K562 (cell line): ENCODE results near the gene SERPING1. TPM values are rescaled to one million over a fixed set of nuclear protein-coding genes. Genes with fewer than 3 reads are reported as not detected.

Experiments used
- CREM ChIP-seq: IDR thresholded peaks from 2 replicates; pipeline ENCODE4 v1.6.1; 2014; ENCODE audit warnings: antibody characterized with exemption, low read depth
- CSDE1 ChIP-seq, 2 experiments: fragments of 450-650 bp; IDR thresholded peaks; 2 replicates each; pipeline ENCODE4 v1.6.1; 2016; ENCODE audit warnings: mild to moderate bottlenecking in 1 of 2
- CTBP1 ChIP-seq: fragments of 450-650 bp; IDR thresholded peaks from 2 replicates; pipeline ENCODE4 v1.6.1; 2016; ENCODE audit warnings: borderline replicate concordance
- CTCF ChIP-seq, 3 experiments: IDR thresholded peaks in 2 of 3; conservative IDR thresholded peaks in 1 of 3; 2 replicates each; pipeline ENCODE4 v1.5.1; 2011 to 2012; ENCODE audit warnings: low read length in 3 of 3, mild to moderate bottlenecking in 3 of 3, control low read depth in 2 of 3, improper control_type of control experiment in 1 of 3, inconsistent platforms in 1 of 3, low read depth in 1 of 3, mixed read lengths in 1 of 3, moderate library complexity in 1 of 3; ENCODE audit not compliant: insufficient read depth in 2 of 3
- FOS ChIP-seq: IDR thresholded peaks from 3 replicates; pipeline ENCODE4 v1.6.1; 2011; ENCODE audit not compliant: insufficient read length; ENCODE audit errors: extremely low read depth
- FUS ChIP-seq: fragments of 200-400 bp; formaldehyde crosslinking; optimal IDR thresholded peaks from 2 replicates; pipeline ENCODE3; 2017; ENCODE audit warnings: low read depth, low read length
- MTA3 ChIP-seq: fragments of 450-650 bp; formaldehyde crosslinking; IDR thresholded peaks from 2 replicates; pipeline ENCODE4 v1.6.1; 2017; ENCODE audit warnings: mild to moderate bottlenecking, borderline replicate concordance
- PHB ChIP-seq: fragments of 250-450 bp; sonication (Bioruptor Pico); IDR thresholded peaks from 2 replicates; pipeline ENCODE4 v1.5.0; 2021
- POLR2AphosphoS2 ChIP-seq: IDR thresholded peaks from 2 replicates; pipeline ENCODE4 v1.6.1; 2012; ENCODE audit warnings: low read length, improper control_type of control experiment
- PRMT5 ChIP-seq: sonication (generic); formaldehyde crosslinking; IDR thresholded peaks from 2 replicates; pipeline ENCODE4 v1.5.0; 2020; ENCODE audit warnings: missing genetic modification reagents
- TBP ChIP-seq: optimal IDR thresholded peaks from 2 replicates; pipeline ENCODE3; 2011; ENCODE audit warnings: low read depth, low read length, improper control_type of control experiment
- ZBTB17 ChIP-seq: fragments of 450-650 bp; formaldehyde crosslinking; IDR thresholded peaks from 2 replicates; pipeline ENCODE4 v1.4.0; 2020; ENCODE audit warnings: mild to moderate bottlenecking
- ZFP30 ChIP-seq: fragments of 250-450 bp; sonication (Bioruptor Pico); IDR thresholded peaks from 2 replicates; pipeline ENCODE4 v1.8.0; 2022; ENCODE audit warnings: moderate library complexity, mild to moderate bottlenecking, inconsistent platforms, borderline replicate concordance
- ZKSCAN8 ChIP-seq: fragments of 200-800 bp; sonication (Bioruptor generic); IDR thresholded peaks from 2 replicates; pipeline ENCODE4 v1.6.1; 2016; ENCODE audit warnings: missing genetic modification characterization, missing compliant biosample characterization
- ZNF232 ChIP-seq: sonication (generic); formaldehyde crosslinking; IDR thresholded peaks from 2 replicates; pipeline ENCODE4 v1.8.0; 2022; ENCODE audit warnings: mild to moderate bottlenecking, missing genetic modification reagents
- ZNF830 ChIP-seq: fragments of 250-450 bp; sonication (Bioruptor Pico); IDR thresholded peaks from 2 replicates; pipeline ENCODE4 v1.5.0; 2021; ENCODE audit warnings: mild to moderate bottlenecking
- polyA plus RNA-seq, 8 experiments: library from polyadenylated mRNA; depleted of rRNA in 4 of 8; stranded (reverse) in 5 of 8; unstranded in 3 of 8; fragments of >200 nt; fragmentation: Nextera tagmentation in 2 of 8; fragmentation: Illumina TruSeq in 1 of 8; extraction: Ambion mirVana in 2 of 8; extraction: Trizol in 1 of 8; gene quantifications; 2 replicates each; pipeline versions ENCODE4 v1.2.1 to v1.2.3, GENCODE V29; 2011 to 2014; ENCODE audit warnings: inconsistent platforms in 1 of 8, missing spikeins in 1 of 8
- total RNA-seq, 7 experiments: library from RNA; depleted of rRNA in 6 of 7; stranded (reverse); fragments of >200 nt in 6 of 7; fragmentation: Illumina TruSeq in 2 of 7; extraction: Trizol in 2 of 7; gene quantifications; 2 replicates each; pipeline versions ENCODE4 v1.2.1 to v1.2.3, GENCODE V29; 2011 to 2021; ENCODE audit warnings: low replicate concordance in 1 of 7
- TF ChIP-seq, protein P1 (sequence below): fragments of 250-450 bp; sonication (Bioruptor Pico); IDR thresholded peaks from 2 replicates; pipeline ENCODE4 v1.4.0; 2020; ENCODE audit warnings: mild to moderate bottlenecking, moderate library complexity, borderline replicate concordance
- TF ChIP-seq, protein P2 (sequence below), 2 experiments: fragments of 150-350 bp in 1 of 2; IDR thresholded peaks; 2 replicates each; pipeline ENCODE4 v1.6.1; 2012 to 2016; ENCODE audit warnings: low read depth in 2 of 2, low read length in 2 of 2, mild to moderate bottlenecking in 1 of 2, moderate library complexity in 1 of 2
- TF ChIP-seq, protein P3 (sequence below): fragments of 250-450 bp; sonication (Bioruptor Pico); IDR thresholded peaks from 2 replicates; pipeline ENCODE4 v1.4.0; 2020; ENCODE audit warnings: mild to moderate bottlenecking, moderate library complexity

SERPING1 gene
- total and polyA plus RNA-seq, 9 of the 15 experiments (the other 6 are each of a cell fraction or from before 2014, with no cell fraction given), result 0.10 to 1.00 (median 0.21) TPM; not detected in 2

DNA sequence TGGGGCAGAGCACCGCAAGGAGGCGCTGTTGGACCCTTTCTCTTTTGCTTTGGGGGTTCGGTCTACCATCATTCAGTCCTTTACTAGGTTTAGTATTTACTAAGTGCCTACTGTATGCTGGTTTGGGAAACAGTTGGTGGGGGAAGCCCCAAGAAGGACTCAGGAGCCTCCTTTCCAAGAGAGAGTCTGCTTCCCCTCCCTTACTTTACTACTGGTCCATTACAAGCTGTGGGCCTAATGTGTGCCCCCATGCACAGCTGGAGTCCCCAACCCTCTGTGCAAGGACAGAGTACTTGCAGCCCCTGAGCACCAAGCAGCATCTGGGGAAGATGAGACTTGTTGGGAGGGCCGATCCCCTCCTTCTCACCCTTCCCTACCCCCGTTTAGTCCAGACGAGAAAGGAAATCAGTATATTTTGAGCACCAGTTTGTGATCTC is 29.1 kb upstream of the SERPING1 start (continued):
- TF ChIP-seq, protein P1, sequence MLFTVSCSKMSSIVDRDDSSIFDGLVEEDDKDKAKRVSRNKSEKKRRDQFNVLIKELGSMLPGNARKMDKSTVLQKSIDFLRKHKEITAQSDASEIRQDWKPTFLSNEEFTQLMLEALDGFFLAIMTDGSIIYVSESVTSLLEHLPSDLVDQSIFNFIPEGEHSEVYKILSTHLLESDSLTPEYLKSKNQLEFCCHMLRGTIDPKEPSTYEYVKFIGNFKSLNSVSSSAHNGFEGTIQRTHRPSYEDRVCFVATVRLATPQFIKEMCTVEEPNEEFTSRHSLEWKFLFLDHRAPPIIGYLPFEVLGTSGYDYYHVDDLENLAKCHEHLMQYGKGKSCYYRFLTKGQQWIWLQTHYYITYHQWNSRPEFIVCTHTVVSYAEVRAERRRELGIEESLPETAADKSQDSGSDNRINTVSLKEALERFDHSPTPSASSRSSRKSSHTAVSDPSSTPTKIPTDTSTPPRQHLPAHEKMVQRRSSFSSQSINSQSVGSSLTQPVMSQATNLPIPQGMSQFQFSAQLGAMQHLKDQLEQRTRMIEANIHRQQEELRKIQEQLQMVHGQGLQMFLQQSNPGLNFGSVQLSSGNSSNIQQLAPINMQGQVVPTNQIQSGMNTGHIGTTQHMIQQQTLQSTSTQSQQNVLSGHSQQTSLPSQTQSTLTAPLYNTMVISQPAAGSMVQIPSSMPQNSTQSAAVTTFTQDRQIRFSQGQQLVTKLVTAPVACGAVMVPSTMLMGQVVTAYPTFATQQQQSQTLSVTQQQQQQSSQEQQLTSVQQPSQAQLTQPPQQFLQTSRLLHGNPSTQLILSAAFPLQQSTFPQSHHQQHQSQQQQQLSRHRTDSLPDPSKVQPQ (CRISPR knock-in tag), result no peak
- TF ChIP-seq FOS (no peak), CTCF (IDR thresholded peaks at IDR 0.05 in 2 of 3, conservative IDR thresholded peaks at IDR 0.05 in 1 of 3; ENCODE audit: insufficient read depth in 2 of 3, low read depth in 1 of 3, low read length in 3 of 3) (peak; percentile 91 to 98 (median 92); a peak in 5 of 6 replicates), MTA3 (no peak), CSDE1 (IDR thresholded peaks at IDR 0.05) (no peak), TBP (no peak), CTBP1 (no peak), ZNF232 (CRISPR knock-in tag) (0 out of 2 replicates have a peak, but pooled peaks have one; percentile 5), PRMT5 (no peak), CREM (0 out of 2 replicates have a peak, but pooled peaks have one; percentile 61), FUS (no peak), ZNF830 (CRISPR knock-in tag) (no peak), ZKSCAN8 (CRISPR knock-in tag) (peak; percentile 97), POLR2AphosphoS2 (no peak), ZFP30 (no peak), PHB (CRISPR knock-in tag) (no peak), ZBTB17 (CRISPR knock-in tag) (0 out of 2 replicates have a peak, but pooled peaks have one; percentile 4)
- TF ChIP-seq, protein P2, sequence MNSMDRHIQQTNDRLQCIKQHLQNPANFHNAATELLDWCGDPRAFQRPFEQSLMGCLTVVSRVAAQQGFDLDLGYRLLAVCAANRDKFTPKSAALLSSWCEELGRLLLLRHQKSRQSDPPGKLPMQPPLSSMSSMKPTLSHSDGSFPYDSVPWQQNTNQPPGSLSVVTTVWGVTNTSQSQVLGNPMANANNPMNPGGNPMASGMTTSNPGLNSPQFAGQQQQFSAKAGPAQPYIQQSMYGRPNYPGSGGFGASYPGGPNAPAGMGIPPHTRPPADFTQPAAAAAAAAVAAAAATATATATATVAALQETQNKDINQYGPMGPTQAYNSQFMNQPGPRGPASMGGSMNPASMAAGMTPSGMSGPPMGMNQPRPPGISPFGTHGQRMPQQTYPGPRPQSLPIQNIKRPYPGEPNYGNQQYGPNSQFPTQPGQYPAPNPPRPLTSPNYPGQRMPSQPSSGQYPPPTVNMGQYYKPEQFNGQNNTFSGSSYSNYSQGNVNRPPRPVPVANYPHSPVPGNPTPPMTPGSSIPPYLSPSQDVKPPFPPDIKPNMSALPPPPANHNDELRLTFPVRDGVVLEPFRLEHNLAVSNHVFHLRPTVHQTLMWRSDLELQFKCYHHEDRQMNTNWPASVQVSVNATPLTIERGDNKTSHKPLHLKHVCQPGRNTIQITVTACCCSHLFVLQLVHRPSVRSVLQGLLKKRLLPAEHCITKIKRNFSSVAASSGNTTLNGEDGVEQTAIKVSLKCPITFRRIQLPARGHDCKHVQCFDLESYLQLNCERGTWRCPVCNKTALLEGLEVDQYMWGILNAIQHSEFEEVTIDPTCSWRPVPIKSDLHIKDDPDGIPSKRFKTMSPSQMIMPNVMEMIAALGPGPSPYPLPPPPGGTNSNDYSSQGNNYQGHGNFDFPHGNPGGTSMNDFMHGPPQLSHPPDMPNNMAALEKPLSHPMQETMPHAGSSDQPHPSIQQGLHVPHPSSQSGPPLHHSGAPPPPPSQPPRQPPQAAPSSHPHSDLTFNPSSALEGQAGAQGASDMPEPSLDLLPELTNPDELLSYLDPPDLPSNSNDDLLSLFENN (IDR thresholded peaks at IDR 0.05; ENCODE audit: low read depth in 2 of 2, low read length in 2 of 2), result 0 out of 4 replicates have a peak, but pooled peaks of 1 of the 2 experiments have one; percentile 28
- TF ChIP-seq, protein P3, sequence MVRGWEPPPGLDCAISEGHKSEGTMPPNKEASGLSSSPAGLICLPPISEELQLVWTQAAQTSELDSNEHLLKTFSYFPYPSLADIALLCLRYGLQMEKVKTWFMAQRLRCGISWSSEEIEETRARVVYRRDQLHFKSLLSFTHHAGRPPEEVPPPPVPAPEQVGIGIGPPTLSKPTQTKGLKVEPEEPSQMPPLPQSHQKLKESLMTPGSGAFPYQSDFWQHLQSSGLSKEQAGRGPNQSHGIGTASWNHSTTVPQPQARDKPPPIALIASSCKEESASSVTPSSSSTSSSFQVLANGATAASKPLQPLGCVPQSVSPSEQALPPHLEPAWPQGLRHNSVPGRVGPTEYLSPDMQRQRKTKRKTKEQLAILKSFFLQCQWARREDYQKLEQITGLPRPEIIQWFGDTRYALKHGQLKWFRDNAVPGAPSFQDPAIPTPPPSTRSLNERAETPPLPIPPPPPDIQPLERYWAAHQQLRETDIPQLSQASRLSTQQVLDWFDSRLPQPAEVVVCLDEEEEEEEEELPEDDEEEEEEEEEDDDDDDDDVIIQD, result no peak
